K562 (cell line): ENCODE data around the gene ARHGAP26. TPM values are rescaled to one million over a fixed set of nuclear protein-coding genes. Genes with fewer than 3 reads are reported as not detected.

Experiments used
- ATF1 ChIP-seq, 2 experiments: fragments of 450-650 bp in 1 of 2; IDR thresholded peaks; 2 replicates each; pipeline ENCODE4 v1.6.1; 2016; ENCODE audit warnings: missing compliant biosample characterization in 1 of 2, missing genetic modification characterization in 1 of 2
- ATF6 ChIP-seq: sonication (generic); formaldehyde crosslinking; IDR thresholded peaks from 2 replicates; pipeline ENCODE4 v1.4.0; 2020; ENCODE audit warnings: mild to moderate bottlenecking, missing genetic modification reagents
- ELF4 ChIP-seq: fragments of 450-650 bp; formaldehyde crosslinking; IDR thresholded peaks from 2 replicates; pipeline ENCODE4 v1.4.0; 2022; ENCODE audit warnings: missing genetic modification characterization
- FOXK1 ChIP-seq: sonication (generic); formaldehyde crosslinking; IDR thresholded peaks from 2 replicates; pipeline ENCODE4 v1.8.0; 2022; ENCODE audit warnings: missing genetic modification reagents, mild to moderate bottlenecking, borderline replicate concordance
- GABPB2 ChIP-seq: fragments of 250-450 bp; sonication (Bioruptor Pico); conservative IDR thresholded peaks from 2 replicates; pipeline ENCODE4 v1.5.1; 2021; ENCODE audit warnings: mild to moderate bottlenecking
- HMBOX1 ChIP-seq: sonication (generic); IDR thresholded peaks from 2 replicates; pipeline ENCODE4 v1.6.1; 2016
- JUND ChIP-seq, 2 experiments: IDR thresholded peaks; 2 replicates in 1 of 2; 3 replicates in 1 of 2; pipeline ENCODE4 v1.6.1; 2011; ENCODE audit warnings: borderline replicate concordance in 2 of 2, low read depth in 2 of 2, low read length in 2 of 2, improper control_type of control experiment in 1 of 2, missing biosample characterization in 1 of 2, missing genetic modification characterization in 1 of 2, missing genetic modification reagents in 1 of 2
- LARP7 ChIP-seq: fragments of 450-650 bp; IDR thresholded peaks from 2 replicates; pipeline ENCODE4 v1.6.1; 2016
- NFE2L1 ChIP-seq: fragments of 450-650 bp; IDR thresholded peaks from 2 replicates; pipeline ENCODE4 v1.6.1; 2016; ENCODE audit warnings: missing genetic modification characterization, low read depth, mild to moderate bottlenecking, missing compliant biosample characterization, moderate library complexity, borderline replicate concordance
- NR4A1 ChIP-seq, 2 experiments: fragments of 250-450 bp in 1 of 2; fragments of 450-650 bp in 1 of 2; sonication (Bioruptor Pico) in 1 of 2; IDR thresholded peaks; 2 replicates each; pipeline versions ENCODE4 v1.4.0 to v1.6.1; 2016 to 2020; ENCODE audit warnings: mild to moderate bottlenecking in 2 of 2, missing compliant biosample characterization in 1 of 2, missing genetic modification characterization in 1 of 2, moderate library complexity in 1 of 2
- SMARCE1 ChIP-seq: fragments of 450-650 bp; IDR thresholded peaks from 2 replicates; pipeline ENCODE4 v1.7.1; 2016; ENCODE audit warnings: mild to moderate bottlenecking
- TCF3 ChIP-seq: sonication (generic); formaldehyde crosslinking; IDR thresholded peaks from 2 replicates; pipeline ENCODE4 v1.4.0; 2020; ENCODE audit warnings: mild to moderate bottlenecking, missing genetic modification reagents
- TEAD4 ChIP-seq, 2 experiments: sonication (generic) in 1 of 2; formaldehyde crosslinking in 1 of 2; IDR thresholded peaks; 2 replicates each; pipeline versions ENCODE4 v1.6.1 to v1.8.0; 2012 to 2022; ENCODE audit warnings: borderline replicate concordance in 1 of 2, inconsistent platforms in 1 of 2, low read length in 1 of 2, mild to moderate bottlenecking in 1 of 2, missing genetic modification reagents in 1 of 2
- TFAP4 ChIP-seq: sonication (generic); formaldehyde crosslinking; IDR thresholded peaks from 2 replicates; pipeline ENCODE4 v1.8.0; 2022; ENCODE audit warnings: missing genetic modification reagents, mild to moderate bottlenecking, moderate library complexity, borderline replicate concordance
- TOE1 ChIP-seq, 2 experiments: fragments of 450-650 bp in 1 of 2; sonication (generic) in 1 of 2; formaldehyde crosslinking in 1 of 2; IDR thresholded peaks; 2 replicates each; pipeline versions ENCODE4 v1.7.1 to v1.8.0; 2016 to 2022; ENCODE audit warnings: borderline replicate concordance in 2 of 2, mild to moderate bottlenecking in 2 of 2, antibody characterized with exemption in 1 of 2, inconsistent platforms in 1 of 2, low read depth in 1 of 2, missing genetic modification reagents in 1 of 2, moderate library complexity in 1 of 2
- ZBTB17 ChIP-seq: fragments of 450-650 bp; formaldehyde crosslinking; IDR thresholded peaks from 2 replicates; pipeline ENCODE4 v1.4.0; 2020; ENCODE audit warnings: mild to moderate bottlenecking
- ZKSCAN8 ChIP-seq: fragments of 200-800 bp; sonication (Bioruptor generic); IDR thresholded peaks from 2 replicates; pipeline ENCODE4 v1.6.1; 2016; ENCODE audit warnings: missing genetic modification characterization, missing compliant biosample characterization
- ZNF584 ChIP-seq: fragments of 200-800 bp; sonication (Bioruptor generic); IDR thresholded peaks from 2 replicates; pipeline ENCODE4 v1.6.1; 2016; ENCODE audit warnings: low read depth, mild to moderate bottlenecking, missing genetic modification characterization, missing compliant biosample characterization
- ZNF707 ChIP-seq: fragments of 250-450 bp; sonication (Bioruptor Pico); conservative IDR thresholded peaks from 2 replicates; pipeline ENCODE4 v1.8.0; 2022; ENCODE audit warnings: inconsistent platforms, mild to moderate bottlenecking, moderate library complexity
- ZNF76 ChIP-seq: fragments of 250-450 bp; sonication (Bioruptor Pico); IDR thresholded peaks from 2 replicates; pipeline ENCODE4 v1.4.0; 2020; ENCODE audit warnings: mild to moderate bottlenecking, moderate library complexity, borderline replicate concordance
- polyA plus RNA-seq, 8 experiments: library from polyadenylated mRNA; depleted of rRNA in 4 of 8; stranded (reverse) in 5 of 8; unstranded in 3 of 8; fragments of >200 nt; fragmentation: Nextera tagmentation in 2 of 8; fragmentation: Illumina TruSeq in 1 of 8; extraction: Ambion mirVana in 2 of 8; extraction: Trizol in 1 of 8; gene quantifications; 2 replicates each; pipeline versions ENCODE4 v1.2.1 to v1.2.3, GENCODE V29; 2011 to 2014; ENCODE audit warnings: inconsistent platforms in 1 of 8, missing spikeins in 1 of 8
- total RNA-seq, 7 experiments: library from RNA; depleted of rRNA in 6 of 7; stranded (reverse); fragments of >200 nt in 6 of 7; fragmentation: Illumina TruSeq in 2 of 7; extraction: Trizol in 2 of 7; gene quantifications; 2 replicates each; pipeline versions ENCODE4 v1.2.1 to v1.2.3, GENCODE V29; 2011 to 2021; ENCODE audit warnings: low replicate concordance in 1 of 7

Gene ARHGAP26
- total and polyA plus RNA-seq, 9 of the 15 experiments (the other 6 are each of a cell fraction or from before 2014, with no cell fraction given): 0.13 to 1.1 (median 0.55) TPM

GRCh38 chr5:143248822-143249579 lies 478.8 kb downstream of the ARHGAP26 start (continued):
- TF ChIP-seq TFAP4 (CRISPR knock-in tag) (peak; percentile 50; the same call in 1 of the 2 replicates), ZNF707 (no peak), FOXK1 (CRISPR knock-in tag) (no peak), TOE1 (IDR thresholded peaks at IDR 0.05; ENCODE audit: borderline replicate concordance) (0 out of 2 replicates have a peak, but pooled peaks have one; percentile 22), TOE1 (CRISPR knock-in tag; IDR thresholded peaks at IDR 0.05; ENCODE audit: borderline replicate concordance, low read depth) (no peak), ATF1 (CRISPR knock-in tag; IDR thresholded peaks at IDR 0.05) (no peak), ATF1 (tag; IDR thresholded peaks at IDR 0.05) (peak; percentile 28; the same call in 1 of the 2 replicates), NFE2L1 (peak; percentile 92), TEAD4 (IDR thresholded peaks at IDR 0.05; ENCODE audit: low read length) (peak; percentile 64; the same call in 1 of the 2 replicates), TEAD4 (CRISPR knock-in tag; IDR thresholded peaks at IDR 0.05; ENCODE audit: borderline replicate concordance) (no peak), ZKSCAN8 (no peak; the same call in 1 of the 2 replicates), HMBOX1 (peak; percentile 98), LARP7 (no peak), ZNF76 (0 out of 2 replicates have a peak, but pooled peaks have one; percentile 18), ATF6 (no peak), GABPB2 (no peak), JUND (IDR thresholded peaks at IDR 0.05; ENCODE audit: borderline replicate concordance, low read depth, low read length) (peak; percentile 93), JUND (tag; IDR thresholded peaks at IDR 0.05; ENCODE audit: borderline replicate concordance, low read depth, low read length) (peak; percentile 81; the same call in 2 of the 3 replicates), ELF4 (CRISPR knock-in tag) (0 out of 2 replicates have a peak, but pooled peaks have one; percentile 45), TCF3 (CRISPR knock-in tag) (peak; percentile 63), NR4A1 (CRISPR knock-in tag; IDR thresholded peaks at IDR 0.05) (peak; percentile 30; the same call in 1 of the 2 replicates), NR4A1 (tag; IDR thresholded peaks at IDR 0.05) (0 out of 2 replicates have a peak, but pooled peaks have one; percentile 51), SMARCE1 (peak; percentile 91), ZNF584 (CRISPR knock-in tag) (no peak), ZBTB17 (CRISPR knock-in tag) (0 out of 2 replicates have a peak, but pooled peaks have one; percentile 25)
